Measurements from ENCODE around the gene GAP43. TPM values are rescaled to one million over a fixed set of nuclear protein-coding genes. Genes with fewer than 3 reads are reported as not detected.
A peak's percentile ranks its signal among the peaks of the same experiment; 100 is the strongest.

Gene GAP43
- polyA plus RNA-seq, 3 donors: 0.06 to 1.5 (median 0.38) TPM

GRCh38 chr3:115658032-115658336, 34.7 kb downstream of the GAP43 start:
- no peak overlapping the region for H3K27ac ChIP-seq (ENCODE audit: low read depth, low read length)
- 8 to 22% (median 9%) methylated on average over 3 of the region's 3 CpGs for WGBS, 3 donors

DNA sequence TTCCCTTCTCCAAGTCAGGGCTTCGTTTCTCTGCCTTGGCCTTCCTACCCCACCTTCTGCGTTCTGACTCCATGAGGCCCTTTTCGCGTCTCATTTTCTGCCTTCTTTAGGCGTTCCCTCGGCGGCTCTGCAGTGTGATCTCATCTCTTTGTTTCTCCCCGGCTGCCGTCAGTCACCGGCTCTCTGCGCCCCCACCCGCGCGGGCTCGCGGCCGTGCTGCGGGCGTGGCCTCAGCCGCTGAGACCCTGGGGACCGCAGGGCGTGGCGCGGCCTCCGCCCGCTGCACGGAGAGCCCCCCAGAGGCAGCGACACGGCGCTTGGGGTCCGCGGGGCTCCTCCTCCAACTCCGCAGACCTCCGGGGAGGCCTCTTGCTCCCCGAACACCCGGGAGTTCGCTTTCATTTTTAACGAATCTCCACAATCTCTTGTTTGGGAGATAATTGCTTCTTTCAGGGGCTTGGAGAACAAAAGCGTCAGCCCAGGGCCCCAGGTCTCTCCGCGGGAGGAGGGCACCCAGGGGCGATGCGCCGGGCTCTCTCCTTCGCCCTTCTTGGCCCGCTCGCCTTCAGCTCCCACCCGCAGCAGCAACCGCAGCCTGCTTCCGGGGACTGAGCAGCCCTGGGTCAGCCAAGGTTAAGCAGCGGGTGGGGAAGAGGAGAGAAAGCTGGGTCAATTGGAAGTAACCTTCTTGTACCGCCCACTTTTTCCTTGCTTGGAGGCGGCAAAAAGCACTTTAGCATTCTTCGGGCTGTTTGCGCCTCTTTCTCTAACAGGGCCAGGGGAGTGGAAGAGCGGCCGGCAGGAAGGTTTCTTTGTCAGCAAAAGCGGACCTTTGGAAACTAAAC, 35.2 kb downstream of the GAP43 start:
- whole genome bisulfite sequencing, 3 donors: 0% methylated on average over 58 of the region's 58 CpGs
- peak overlapping the region; percentile 68 for H3K27ac ChIP-seq (ENCODE audit: low read depth, low read length)

DNA sequence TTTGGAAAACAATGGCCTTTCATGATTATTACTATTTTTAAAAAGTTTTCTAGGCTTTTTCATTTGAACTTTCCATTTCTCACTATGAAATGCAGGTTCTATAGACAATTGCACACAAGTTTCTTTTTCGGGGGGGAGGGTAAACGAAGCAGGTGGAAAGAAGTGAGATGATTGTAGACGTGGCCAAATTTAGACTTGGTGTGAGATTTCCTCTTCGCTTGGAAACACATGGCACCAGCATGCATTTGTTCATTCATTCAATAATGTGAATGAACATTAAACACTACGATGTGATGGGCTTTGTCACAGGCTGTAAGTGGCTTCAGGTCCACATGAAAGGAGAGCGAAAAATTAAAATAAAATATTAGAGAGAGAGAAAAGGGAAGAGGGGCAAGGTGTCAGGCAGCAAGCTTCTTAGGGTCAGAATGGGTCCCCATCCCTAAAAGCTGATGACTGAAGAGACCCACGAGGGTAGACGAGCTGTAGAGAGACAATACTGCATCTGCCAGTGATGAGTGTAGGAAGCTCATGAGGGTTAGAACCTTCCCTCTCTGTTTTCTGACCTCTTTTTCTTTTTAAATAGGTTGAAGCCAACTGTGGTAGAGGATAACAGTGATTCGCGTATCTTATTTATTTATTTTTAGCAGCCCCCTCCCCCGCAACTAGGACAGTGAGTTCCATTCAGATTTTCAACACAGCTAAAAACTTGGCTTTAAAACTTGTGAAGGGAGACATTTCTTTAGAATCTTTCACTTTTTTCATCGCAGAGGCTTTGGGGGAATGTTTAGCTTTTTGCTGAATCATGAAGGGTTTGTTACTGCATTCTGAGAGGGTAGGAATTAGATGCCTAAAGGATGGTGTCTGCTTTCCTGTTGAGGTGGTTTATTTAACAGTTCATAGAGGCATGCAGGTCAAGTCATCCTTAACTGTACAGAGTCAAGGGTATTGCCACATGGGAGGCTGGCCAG, 36.2 kb downstream of the GAP43 start:
- no peak overlapping the region for H3K27ac ChIP-seq (ENCODE audit: low read depth, low read length)
- WGBS, 3 donors: 56 to 71% (median 64%) methylated on average over 12 of the region's 12 CpGs

- WGBS, 3 donors: 59 to 80% (median 68%) methylated on average over 5 of the region's 5 CpGs
- H3K27ac ChIP-seq (ENCODE audit: low read depth, low read length): no peak overlapping the region
These were observed 37.5 kb downstream of the GAP43 start for GRCh38 chr3:115660646-115661337.

DNA sequence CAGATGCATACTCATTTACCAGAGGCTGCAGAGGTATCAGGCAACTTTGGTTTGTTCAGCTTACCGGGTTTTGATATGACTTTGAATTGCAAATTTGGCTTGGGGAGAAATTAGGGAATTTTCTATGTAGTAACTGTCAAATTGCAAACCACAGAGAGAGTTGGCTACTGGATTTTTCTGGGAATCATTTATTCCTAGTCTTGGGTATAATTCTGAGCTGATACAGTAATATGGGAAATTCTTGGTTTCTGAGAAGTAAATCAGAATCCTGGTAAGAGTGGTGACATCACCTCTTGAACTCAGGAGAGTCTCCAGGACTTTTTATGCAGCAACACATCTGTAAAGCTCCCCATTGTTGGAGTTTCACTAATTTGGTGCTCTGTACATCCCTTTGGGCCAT, 39.0 kb downstream of the GAP43 start:
- WGBS, 3 donors: 79 to 91% (median 80%) methylated on average over 1 of the region's 1 CpG
- H3K27ac ChIP-seq (ENCODE audit: low read depth, low read length): no peak overlapping the region

DNA sequence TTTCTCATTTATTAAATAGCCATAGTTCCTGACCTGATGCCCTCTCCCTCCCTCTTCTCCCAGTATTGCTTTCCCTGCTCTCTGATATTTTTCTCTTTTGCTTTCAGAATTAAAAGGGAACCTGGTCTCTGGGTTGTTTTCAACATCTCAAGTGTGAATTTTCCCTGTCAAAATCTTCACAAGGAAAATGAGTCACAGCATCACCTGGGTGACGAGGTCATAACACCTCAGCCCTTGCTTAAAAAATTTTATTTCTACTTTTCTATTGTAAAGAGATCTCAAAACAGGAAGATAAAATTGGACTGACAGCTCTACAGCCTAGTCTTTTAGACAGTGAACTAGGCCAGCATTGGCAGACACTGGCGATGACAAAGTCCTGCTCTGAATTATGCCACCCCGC, 40.1 kb downstream of the GAP43 start:
- 86 to 93% (median 90%) methylated on average over 3 of the region's 3 CpGs for WGBS, 3 donors
- no peak overlapping the region for H3K27ac ChIP-seq (ENCODE audit: low read depth, low read length)

DNA sequence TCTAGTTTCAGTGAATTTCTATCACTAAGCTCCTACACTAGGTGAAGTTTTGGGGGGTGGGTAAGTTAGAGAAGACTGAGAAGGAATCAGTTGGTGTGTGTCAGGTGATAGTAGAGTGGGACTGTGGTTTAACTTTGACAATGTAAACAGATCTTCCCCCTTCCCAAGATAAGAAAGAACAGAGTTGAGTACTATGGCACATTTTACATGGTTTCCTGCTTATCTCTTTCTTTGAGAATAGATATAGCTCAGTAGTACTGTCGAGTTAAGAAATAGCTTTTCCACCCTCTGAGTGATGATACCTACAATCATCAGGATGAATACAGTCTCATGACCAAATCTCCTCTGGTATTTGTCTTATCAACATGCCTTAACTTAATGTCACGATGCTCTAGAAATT, 42.8 kb downstream of the GAP43 start:
- WGBS, 3 donors: 67 to 88% (median 85%) methylated on average over 2 of the region's 2 CpGs
- H3K27ac ChIP-seq (ENCODE audit: low read depth, low read length): no peak overlapping the region

- whole genome bisulfite sequencing, 3 donors: 83 to 92% (median 87%) methylated on average over 4 of the region's 4 CpGs
- no peak overlapping the region for H3K27ac ChIP-seq (ENCODE audit: low read depth, low read length)
These were observed 43.8 kb downstream of the GAP43 start for GRCh38 chr3:115666920-115667737.

DNA sequence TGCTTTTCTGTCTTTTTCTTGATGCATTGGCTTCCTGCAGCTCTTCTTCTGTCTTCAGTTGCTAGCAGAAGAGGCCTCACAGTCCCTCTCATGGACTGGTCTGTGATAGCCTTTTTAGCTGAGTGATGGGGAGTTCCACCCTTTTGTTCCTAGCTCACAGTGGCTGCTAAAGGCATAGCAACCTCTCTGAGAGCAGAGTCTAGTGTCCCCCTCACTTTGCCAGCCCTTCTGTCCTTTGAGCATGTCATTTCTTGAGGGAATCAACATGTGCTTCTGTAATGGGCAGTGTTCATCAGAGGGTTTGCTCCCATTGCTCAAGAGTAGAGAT, 44.4 kb downstream of the GAP43 start:
- H3K27ac ChIP-seq (ENCODE audit: low read depth, low read length): no peak overlapping the region

DNA sequence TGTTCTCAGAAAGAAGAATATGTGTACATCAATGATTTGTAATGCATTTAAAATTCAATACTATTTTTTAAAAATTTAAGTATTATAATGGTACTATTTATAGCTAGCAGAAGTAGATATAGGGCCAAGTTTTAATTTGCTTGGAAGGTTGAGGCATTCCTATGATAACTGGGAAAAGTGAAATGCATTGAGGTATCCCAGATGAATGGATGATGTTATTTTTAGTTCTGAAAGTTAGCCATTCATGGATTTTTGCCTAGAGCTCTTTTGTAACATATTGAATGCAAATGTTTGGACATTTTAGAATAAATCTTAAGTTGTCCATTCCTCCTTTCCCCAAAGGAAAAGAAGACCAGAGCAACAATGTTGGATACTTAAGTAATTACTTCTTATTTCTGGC, 47.6 kb downstream of the GAP43 start:
- no peak overlapping the region for H3K27ac ChIP-seq (ENCODE audit: low read depth, low read length)

- 55 to 80% (median 63%) methylated on average over 5 of the region's 5 CpGs for WGBS, 3 donors
- no peak overlapping the region for H3K27ac ChIP-seq (ENCODE audit: low read depth, low read length)
These were observed 48.6 kb downstream of the GAP43 start for GRCh38 chr3:115671761-115672455.

DNA sequence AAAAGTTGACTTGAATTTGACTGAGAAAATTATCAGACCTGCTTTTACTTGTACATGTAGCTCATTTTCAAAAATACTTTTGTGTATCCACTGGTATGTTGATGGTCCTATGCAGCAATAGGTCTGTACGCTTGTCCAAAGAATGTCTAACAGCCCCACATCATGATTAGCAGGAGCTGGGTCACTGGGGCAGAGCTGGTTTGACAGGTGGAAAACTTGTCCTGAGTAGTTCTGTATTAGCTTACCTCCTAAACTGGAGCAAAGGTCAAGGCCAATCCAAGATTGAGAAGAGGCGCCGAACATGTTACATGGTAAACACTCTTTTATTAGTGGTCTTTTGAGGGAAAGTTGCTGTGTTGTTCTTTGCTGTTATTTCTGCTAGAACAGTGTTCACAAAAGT, 50.6 kb downstream of the GAP43 start:
- WGBS, 3 donors: 49 to 97% (median 97%) methylated on average over 3 of the region's 3 CpGs
- no peak overlapping the region for H3K27ac ChIP-seq (ENCODE audit: low read depth, low read length)

DNA sequence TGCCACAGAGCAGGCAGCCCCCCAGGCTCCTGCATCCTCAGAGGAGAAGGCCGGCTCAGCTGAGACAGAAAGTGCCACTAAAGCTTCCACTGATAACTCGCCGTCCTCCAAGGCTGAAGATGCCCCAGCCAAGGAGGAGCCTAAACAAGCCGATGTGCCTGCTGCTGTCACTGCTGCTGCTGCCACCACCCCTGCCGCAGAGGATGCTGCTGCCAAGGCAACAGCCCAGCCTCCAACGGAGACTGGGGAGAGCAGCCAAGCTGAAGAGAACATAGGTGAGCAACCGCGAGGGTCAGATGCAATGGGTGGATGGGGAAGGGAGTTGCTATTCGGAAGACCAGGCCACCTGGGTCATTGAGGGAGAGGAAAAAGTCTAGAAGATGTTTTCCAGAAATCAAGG, 53.0 kb downstream of the GAP43 start:
- no peak overlapping the region for H3K27ac ChIP-seq (ENCODE audit: low read depth, low read length)
- WGBS, 3 donors: 85 to 93% (median 92%) methylated on average over 9 of the region's 9 CpGs

DNA sequence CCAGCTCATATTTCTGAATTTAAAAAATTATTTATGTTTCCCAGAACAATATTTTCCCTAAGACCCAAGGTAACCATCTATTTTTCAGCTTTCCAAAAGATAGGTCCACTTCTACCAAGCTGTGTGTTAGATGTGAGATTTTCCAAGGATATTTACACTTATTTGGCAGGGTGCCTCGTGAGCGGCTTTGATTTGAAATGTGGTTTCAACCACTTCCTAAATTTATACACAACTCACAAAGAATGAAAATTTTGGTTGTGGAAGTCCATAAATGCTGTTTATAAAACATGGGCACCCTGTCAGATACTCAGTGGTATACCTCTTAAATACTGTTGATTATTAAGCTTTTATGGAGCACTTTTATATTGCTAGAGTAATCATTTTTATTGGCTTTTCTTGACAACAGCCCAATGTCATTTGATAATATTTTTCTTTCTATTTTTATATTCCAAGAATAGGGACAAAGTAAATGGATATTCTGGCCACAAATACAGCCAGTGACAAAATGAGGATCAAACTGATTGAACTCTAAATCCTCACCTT, 57.6 kb downstream of the GAP43 start:
- WGBS, 3 donors: 21 to 57% (median 35%) methylated on average over 2 of the region's 2 CpGs
- no peak overlapping the region for H3K27ac ChIP-seq (ENCODE audit: low read depth, low read length)

- H3K27ac ChIP-seq (ENCODE audit: low read depth, low read length): no peak overlapping the region
These were observed 58.4 kb downstream of the GAP43 start for GRCh38 chr3:115681736-115682135.

GRCh38 chr3:115683305-115683704, 60.0 kb downstream of the GAP43 start:
- WGBS, 3 donors: 82 to 91% (median 84%) methylated on average over 1 of the region's 1 CpG

DNA sequence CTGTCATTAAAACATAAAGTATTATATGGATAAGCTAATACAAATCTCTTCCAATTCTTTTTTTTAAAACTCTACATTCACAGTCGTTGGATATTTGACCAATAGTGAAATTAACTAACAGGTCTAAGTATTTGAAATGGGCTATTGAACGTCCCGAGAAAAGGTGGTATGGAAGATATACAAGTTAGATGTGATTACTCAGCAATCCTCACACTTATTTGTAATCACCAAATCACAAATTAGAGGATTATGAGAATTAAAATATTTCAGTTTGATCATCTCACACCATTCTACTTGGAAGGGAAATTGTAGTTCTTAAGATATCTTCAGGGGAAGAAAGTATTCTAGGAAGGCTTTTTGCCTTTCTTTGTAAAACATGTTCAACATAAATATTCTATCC, 60.5 kb downstream of the GAP43 start:
- WGBS, 3 donors: 88 to 93% (median 90%) methylated on average over 3 of the region's 3 CpGs
- no peak overlapping the region for H3K27ac ChIP-seq (ENCODE audit: low read depth, low read length)

More at GRCh38 chr3:115683305-115683704, 60.0 kb downstream of the GAP43 start:
- H3K27ac ChIP-seq (ENCODE audit: low read depth, low read length): no peak overlapping the region

- no peak overlapping the region for H3K27ac ChIP-seq (ENCODE audit: low read depth, low read length)
These were observed 61.8 kb downstream of the GAP43 start for GRCh38 chr3:115685097-115685496.
